Kidney (tissue), 14 donors: ENCODE data around the gene HIGD1C. TPM values are rescaled to one million over a fixed set of nuclear protein-coding genes. Genes with fewer than 3 reads are reported as not detected.

Experiments used
- DNase-seq, 5 donors: peaks; one replicate each; pipeline ENCODE4 v3.0.0-alpha.2; 2013 to 2020
- FAIRE-seq: peaks from 2 replicates; lab custom pipeline; 2012; peaks lifted over from hg19 to GRCh38; lab: Jason Lieb, UNC
- H3K27ac ChIP-seq, 2 donors: one replicate each; pipeline ENCODE4 v1.7.0; 2013; ENCODE audit warnings: low read depth in 2 of 2, low read length in 2 of 2, inconsistent platforms in 1 of 2
- H3K27me3 ChIP-seq: one replicate; pipeline ENCODE4 v1.7.1; 2013; ENCODE audit warnings: low read length, inconsistent platforms; ENCODE audit not compliant: control insufficient read depth, insufficient read depth
- H3K36me3 ChIP-seq, 3 donors: one replicate each; pipeline versions ENCODE4 v1.7.0 to v1.7.1; 2013; ENCODE audit warnings: low read length in 3 of 3, control low read depth in 1 of 3, inconsistent platforms in 1 of 3; ENCODE audit not compliant: insufficient read depth in 3 of 3, control insufficient read depth in 2 of 3
- H3K4me1 ChIP-seq, 3 donors: one replicate each; pipeline versions ENCODE4 v1.7.0 to v1.7.1; 2013; ENCODE audit warnings: low read length in 3 of 3, inconsistent platforms in 1 of 3, low read depth in 1 of 3; ENCODE audit not compliant: control insufficient read depth in 2 of 3, insufficient read depth in 2 of 3
- H3K4me3 ChIP-seq, 3 donors: one replicate each; pipeline versions ENCODE4 v1.7.0 to v1.8.1; 2013; ENCODE audit warnings: low read length in 3 of 3, control low read depth in 1 of 3, inconsistent platforms in 1 of 3
- H3K9ac ChIP-seq, 3 donors: one replicate each; pipeline versions ENCODE4 v1.7.0 to v1.7.1; 2013; ENCODE audit warnings: low read length in 3 of 3, control low read depth in 1 of 3, inconsistent platforms in 1 of 3
- H3K9me3 ChIP-seq, 3 donors: one replicate each; pipeline versions ENCODE4 v1.7.0 to v1.7.1; 2013; ENCODE audit warnings: low read length in 3 of 3, control low read depth in 1 of 3, inconsistent platforms in 1 of 3; ENCODE audit not compliant: control insufficient read depth in 2 of 3, insufficient read depth in 1 of 3
- CTCF ChIP-seq: IDR thresholded peaks from 3 replicates; pipeline ENCODE4 v1.5.1; 2012; ENCODE audit warnings: mild to moderate bottlenecking, moderate library complexity, borderline replicate concordance; ENCODE audit not compliant: insufficient read depth; ENCODE audit errors: extremely low read depth
- intact Hi-C: fragments of 100-400 bp; cut with DNase I; formaldehyde crosslinking; loops from one replicate; pipeline ENCODE4 v1.11.1; 2022
- polyA plus RNA-seq: library from polyadenylated mRNA; stranded (reverse); fragments of 350-450 nt; fragmentation: Illumina TruSeq; extraction: RNeasy Lipid Tissue Mini Kit (QIAGEN cat#74804); gene quantifications from one replicate; pipeline ENCODE4 v1.2.3, GENCODE V29; 2014; ENCODE audit warnings: low read depth, low replicate concordance; ENCODE audit not compliant: insufficient read depth
- total RNA-seq: library from RNA; stranded (reverse); fragmentation: NEBNext Ultra II Directional; extraction: Animal tissue kit (Norgen Biotek cat#: 25700); gene quantifications from one replicate; pipeline ENCODE4 v1.2.1, GENCODE V29; 2021
- donor health status: control.
- donor health status: control.
- donor health status: control.
- donor health status: control.
- donor health status: control.
- donor health status: DM: yes; HTN: yes; CAD: no.
- donor health status: Normal renal cell carcinoma (clear cell type).

Gene HIGD1C
- total and polyA plus RNA-seq, 2 donors from 2014 or later, result not detected

- H3K27ac ChIP-seq, result no peak overlapping the region
- intact Hi-C loops, result loop anchor here (10.0 kb wide), 1 partner anchor 163 kb away; no protein-coding TSS in a partner anchor
- H3K36me3 ChIP-seq, result peaks cover 19 to 42% (median 26%) of the 10 kb centered on the region in 3 donors
- no peak for TF ChIP-seq CTCF
- FAIRE-seq, result no peak
- H3K4me1 ChIP-seq, result peaks cover 0 to 13% (median 6%) of the 10 kb centered on the region in 3 donors
- DNase-seq, result no peak
- H3K4me3 ChIP-seq, result no peak overlapping the region
- no peaks in the 10 kb centered on the region for H3K9me3 ChIP-seq
- no peaks in the 10 kb centered on the region for H3K27me3 ChIP-seq
- H3K9ac ChIP-seq, result no peak overlapping the region
Measured at GRCh38 chr12:50988051-50988450, 35.7 kb downstream of the HIGD1C start.

GRCh38 chr12:50988871-50989270, 36.5 kb downstream of the HIGD1C start:
- DNase-seq (no peak), FAIRE-seq (no peak)
- Histone ChIP-seq H3K27ac (no peak overlapping the region), H3K4me1 (peaks cover 0 to 13% (median 6%) of the 10 kb centered on the region in 3 donors), H3K36me3 (peaks cover 19 to 42% (median 26%) of the 10 kb centered on the region in 3 donors), H3K27me3 (no peaks in the 10 kb centered on the region), H3K4me3 (no peak overlapping the region), H3K9ac (no peak overlapping the region), H3K9me3 (no peaks in the 10 kb centered on the region)
- intact Hi-C loops, result loop anchor here (10.0 kb wide), 1 partner anchor 164 kb away; no protein-coding TSS in a partner anchor
- no peak for TF ChIP-seq CTCF

GRCh38 chr12:50990147-50990727, 37.9 kb downstream of the HIGD1C start:
- TF ChIP-seq CTCF, result no peak
- H3K27ac ChIP-seq, result no peak overlapping the region
- FAIRE-seq, result no peak
- H3K9me3 ChIP-seq, result no peaks in the 10 kb centered on the region
- no peak overlapping the region for H3K9ac ChIP-seq
- H3K4me1 ChIP-seq, result peaks cover 0 to 5% (median 3%) of the 10 kb centered on the region in 3 donors
- no peak for DNase-seq
- intact Hi-C loops, result no loop called here
- no peaks in the 10 kb centered on the region for H3K27me3 ChIP-seq
- H3K4me3 ChIP-seq, result no peak overlapping the region
- peaks cover 19 to 43% (median 33%) of the 10 kb centered on the region in 3 donors for H3K36me3 ChIP-seq
